ENCODE results near the gene MRPL24.

MRPL24 gene

GRCh38 chr1:156742017-156742416 lies 1.1 kb upstream of the MRPL24 start:
- H3K36me3 ChIP-seq (ENCODE audit: low read length), result no peaks in the 10 kb centered on the region
- H2AFZ ChIP-seq (ENCODE audit: low read depth, low read length, severe bottlenecking), result no peak overlapping the region
- TF ChIP-seq CTCF (IDR thresholded peaks at IDR 0.05; ENCODE audit: insufficient read depth, low read length, poor library complexity, severe bottlenecking) (no peak), EZH2phosphoT487 (conservative IDR thresholded peaks at IDR 0.05; ENCODE audit: low read length) (no peak)
- peaks cover 32% of the 10 kb centered on the region for H3F3A ChIP-seq (ENCODE audit: insufficient read depth)
- H3K9me3 ChIP-seq (ENCODE audit: insufficient read depth, low read length), result no peaks in the 10 kb centered on the region
- H3K27ac ChIP-seq (ENCODE audit: low read depth, low read length), result peak overlapping the region; percentile 72
- no peaks in the 10 kb centered on the region for H3K27me3 ChIP-seq (ENCODE audit: low read length)
- no peak overlapping the region for H3K9ac ChIP-seq (ENCODE audit: low read length)
- peak overlapping the region; percentile 96 for H3K4me2 ChIP-seq (ENCODE audit: low read depth, low read length, poor library complexity, severe bottlenecking)
- H3K79me2 ChIP-seq (ENCODE audit: insufficient read depth, low read length), result peaks cover 34% of the 10 kb centered on the region
- no peaks in the 10 kb centered on the region for H3K9me2 ChIP-seq (replicated peaks; ENCODE audit: insufficient read depth, low read length)
- no peaks in the 10 kb centered on the region; the same call in 1 of the 2 replicates for H4K20me1 ChIP-seq (ENCODE audit: low read depth, low read length)
- no peak overlapping the region for H3K4me3 ChIP-seq (ENCODE audit: insufficient read depth, low read length, poor library complexity, severe bottlenecking)

- Histone ChIP-seq H3K9me3 (ENCODE audit: insufficient read depth, low read length) (no peaks in the 10 kb centered on the region), H3K9ac (ENCODE audit: low read length) (peak overlapping the region; percentile 24; the same call in 1 of the 2 replicates), H3K9me2 (replicated peaks; ENCODE audit: insufficient read depth, low read length) (no peaks in the 10 kb centered on the region), H3K4me2 (ENCODE audit: low read depth, low read length, poor library complexity, severe bottlenecking) (peak overlapping the region; percentile 96), H4K20me1 (ENCODE audit: low read depth, low read length) (no peaks in the 10 kb centered on the region), H3K27me3 (ENCODE audit: low read length) (no peaks in the 10 kb centered on the region), H3K79me2 (ENCODE audit: insufficient read depth, low read length) (peaks cover 30% of the 10 kb centered on the region), H2AFZ (ENCODE audit: low read depth, low read length, severe bottlenecking) (peak overlapping the region; percentile 9), H3K4me3 (ENCODE audit: insufficient read depth, low read length, poor library complexity, severe bottlenecking) (peak overlapping the region; percentile 30), H3K27ac (ENCODE audit: low read depth, low read length) (peak overlapping the region; percentile 72), H3K36me3 (ENCODE audit: low read length) (no peaks in the 10 kb centered on the region), H3F3A (ENCODE audit: insufficient read depth) (peaks cover 32% of the 10 kb centered on the region)
- no peak for TF ChIP-seq CTCF (IDR thresholded peaks at IDR 0.05; ENCODE audit: insufficient read depth, low read length, poor library complexity, severe bottlenecking)
- TF ChIP-seq EZH2phosphoT487 (conservative IDR thresholded peaks at IDR 0.05; ENCODE audit: low read length), result no peak
Measured at GRCh38 chr1:156741481-156741983, 644 bp upstream of the MRPL24 start.

GRCh38 chr1:156740237-156740740 lies 599 bp downstream of the MRPL24 start:
- H3K36me3 ChIP-seq (ENCODE audit: low read length), result no peaks in the 10 kb centered on the region
- H3K9ac ChIP-seq (ENCODE audit: low read length), result peak overlapping the region; percentile 90
- H3K27me3 ChIP-seq (ENCODE audit: low read length), result no peaks in the 10 kb centered on the region
- H3K9me3 ChIP-seq (ENCODE audit: insufficient read depth, low read length), result no peaks in the 10 kb centered on the region
- H3F3A ChIP-seq (ENCODE audit: insufficient read depth), result peaks cover 31% of the 10 kb centered on the region
- peak overlapping the region; percentile 9 for H2AFZ ChIP-seq (ENCODE audit: low read depth, low read length, severe bottlenecking)
- peaks cover 17% of the 10 kb centered on the region for H3K79me2 ChIP-seq (ENCODE audit: insufficient read depth, low read length)
- no peaks in the 10 kb centered on the region for H3K9me2 ChIP-seq (replicated peaks; ENCODE audit: insufficient read depth, low read length)
- H4K20me1 ChIP-seq (ENCODE audit: low read depth, low read length), result no peaks in the 10 kb centered on the region
- H3K4me2 ChIP-seq (ENCODE audit: low read depth, low read length, poor library complexity, severe bottlenecking), result peak overlapping the region; percentile 96
- TF ChIP-seq CTCF (IDR thresholded peaks at IDR 0.05; ENCODE audit: insufficient read depth, low read length, poor library complexity, severe bottlenecking) (no peak), EZH2phosphoT487 (conservative IDR thresholded peaks at IDR 0.05; ENCODE audit: low read length) (no peak)
- H3K4me3 ChIP-seq (ENCODE audit: insufficient read depth, low read length, poor library complexity, severe bottlenecking), result peak overlapping the region; percentile 65
- H3K27ac ChIP-seq (ENCODE audit: low read depth, low read length), result peak overlapping the region; percentile 72
